HEK293 (cell line): Measurements from ENCODE around the gene MYLK4.

Source experiments
- EGR2 ChIP-seq: fragments of 450-650 bp; formaldehyde crosslinking; IDR thresholded peaks from 2 replicates; pipeline ENCODE4 v1.5.1; 2016; ENCODE audit warnings: low read depth, missing biosample characterization, missing genetic modification characterization
- GLI2 ChIP-seq: fragments of 450-650 bp; formaldehyde crosslinking; IDR thresholded peaks from 2 replicates; pipeline ENCODE4; 2017; ENCODE audit warnings: missing biosample characterization, missing genetic modification characterization, low read depth, borderline replicate concordance
- KLF1 ChIP-seq: fragments of 450-650 bp; formaldehyde crosslinking; IDR thresholded peaks from 2 replicates; pipeline ENCODE4 v1.5.1; 2016; ENCODE audit warnings: missing biosample characterization, missing genetic modification characterization
- KLF9 ChIP-seq: fragments of 450-650 bp; formaldehyde crosslinking; IDR thresholded peaks from 2 replicates; pipeline ENCODE4 v1.5.1; 2016; ENCODE audit warnings: missing biosample characterization, missing genetic modification characterization, low read depth
- SCRT2 ChIP-seq: fragments of 450-650 bp; formaldehyde crosslinking; IDR thresholded peaks from 2 replicates; pipeline ENCODE4 v1.5.1; 2016; ENCODE audit warnings: missing biosample characterization, missing genetic modification characterization
- SETDB1 ChIP-seq: IDR thresholded peaks from one replicate; pipeline ENCODE4 v1.6.1; 2017; ENCODE audit warnings: mild to moderate bottlenecking, low read length, moderate library complexity, mixed read lengths; ENCODE audit not compliant: insufficient read length
- TCF7L2 ChIP-seq: IDR thresholded peaks from 2 replicates; pipeline ENCODE4 v1.6.1; 2011; ENCODE audit warnings: low read depth, mild to moderate bottlenecking, inconsistent platforms, low read length, moderate library complexity, borderline replicate concordance
- ZBTB17 ChIP-seq: fragments of 450-650 bp; formaldehyde crosslinking; IDR thresholded peaks from 2 replicates; pipeline ENCODE4 v1.5.1; 2016; ENCODE audit warnings: missing biosample characterization, missing genetic modification characterization
- ZNF175 ChIP-seq: fragments of 450-650 bp; formaldehyde crosslinking; IDR thresholded peaks from 2 replicates; pipeline ENCODE4 v1.5.1; 2016; ENCODE audit warnings: missing biosample characterization, missing genetic modification characterization
- ZNF266 ChIP-seq: fragments of 450-650 bp; formaldehyde crosslinking; IDR thresholded peaks from 2 replicates; pipeline ENCODE4 v1.5.1; 2016; ENCODE audit warnings: missing biosample characterization, missing genetic modification characterization, low read depth
- ZNF274 ChIP-seq, 2 experiments: fragments of 200-500 bp in 1 of 2; fragments of 450-650 bp in 1 of 2; sonication (Bioruptor generic) in 1 of 2; formaldehyde crosslinking in 1 of 2; IDR thresholded peaks; 2 replicates each; pipeline versions ENCODE4 v1.5.1 to v1.6.1; 2014 to 2016; ENCODE audit warnings: borderline replicate concordance in 1 of 2, inconsistent platforms in 1 of 2, low read length in 1 of 2, missing biosample characterization in 1 of 2, missing genetic modification characterization in 1 of 2
- ZNF341 ChIP-seq: fragments of 450-650 bp; formaldehyde crosslinking; IDR thresholded peaks from 2 replicates; pipeline ENCODE4; 2016; ENCODE audit warnings: low read depth, missing biosample characterization, missing genetic modification characterization
- ZNF366 ChIP-seq: fragments of 450-650 bp; formaldehyde crosslinking; conservative IDR thresholded peaks from 2 replicates; pipeline ENCODE4 v1.5.1; 2016; ENCODE audit warnings: missing biosample characterization, missing genetic modification characterization
- ZNF398 ChIP-seq: fragments of 450-650 bp; formaldehyde crosslinking; IDR thresholded peaks from 2 replicates; pipeline ENCODE4 v1.5.1; 2017; ENCODE audit warnings: missing biosample characterization, missing genetic modification characterization
- ZNF433 ChIP-seq: fragments of 450-650 bp; formaldehyde crosslinking; IDR thresholded peaks from 2 replicates; pipeline ENCODE4 v1.5.1; 2016; ENCODE audit warnings: missing biosample characterization, missing genetic modification characterization, low read depth
- ZNF48 ChIP-seq: fragments of 450-650 bp; formaldehyde crosslinking; IDR thresholded peaks from 2 replicates; pipeline ENCODE4 v1.5.1; 2016; ENCODE audit warnings: missing biosample characterization, missing genetic modification characterization
- ZNF501 ChIP-seq: fragments of 450-650 bp; formaldehyde crosslinking; IDR thresholded peaks from 2 replicates; pipeline ENCODE4 v1.5.1; 2016; ENCODE audit warnings: missing biosample characterization, missing genetic modification characterization
- ZNF548 ChIP-seq: fragments of 450-650 bp; formaldehyde crosslinking; IDR thresholded peaks from 2 replicates; pipeline ENCODE4 v1.5.1; 2016; ENCODE audit warnings: missing biosample characterization, missing genetic modification characterization
- ZNF560 ChIP-seq: fragments of 450-650 bp; formaldehyde crosslinking; IDR thresholded peaks from 2 replicates; pipeline ENCODE4 v1.5.1; 2017; ENCODE audit warnings: missing biosample characterization, missing genetic modification characterization, borderline replicate concordance
- ZNF600 ChIP-seq: fragments of 450-650 bp; formaldehyde crosslinking; IDR thresholded peaks from 2 replicates; pipeline ENCODE4 v1.5.1; 2016; ENCODE audit warnings: missing biosample characterization, missing genetic modification characterization
- ZNF660 ChIP-seq: fragments of 450-650 bp; IDR thresholded peaks from 2 replicates; pipeline ENCODE4 v1.5.1; 2018; ENCODE audit warnings: missing biosample characterization, mild to moderate bottlenecking, missing genetic modification characterization
- ZNF664 ChIP-seq: fragments of 450-650 bp; formaldehyde crosslinking; IDR thresholded peaks from 2 replicates; pipeline ENCODE4 v1.5.1; 2016; ENCODE audit warnings: missing biosample characterization, missing genetic modification characterization
- ZNF76 ChIP-seq: fragments of 450-650 bp; formaldehyde crosslinking; IDR thresholded peaks from 2 replicates; pipeline ENCODE4; 2016; ENCODE audit warnings: low read depth, missing biosample characterization, missing genetic modification characterization, borderline replicate concordance
- ZNF768 ChIP-seq: fragments of 450-650 bp; formaldehyde crosslinking; IDR thresholded peaks from 2 replicates; pipeline ENCODE4 v1.5.1; 2018; ENCODE audit warnings: missing biosample characterization, mild to moderate bottlenecking, missing genetic modification characterization
- ZNF777 ChIP-seq: fragments of 450-650 bp; formaldehyde crosslinking; IDR thresholded peaks from 2 replicates; pipeline ENCODE4 v1.5.1; 2017; ENCODE audit warnings: missing biosample characterization, missing genetic modification characterization, borderline replicate concordance
- ZNF785 ChIP-seq: fragments of 450-650 bp; formaldehyde crosslinking; IDR thresholded peaks from 2 replicates; pipeline ENCODE4 v1.5.1; 2016; ENCODE audit warnings: missing biosample characterization, missing genetic modification characterization
- ZNF791 ChIP-seq: fragments of 450-650 bp; formaldehyde crosslinking; IDR thresholded peaks from 2 replicates; pipeline ENCODE4 v1.5.1; 2016; ENCODE audit warnings: missing biosample characterization, missing genetic modification characterization
- ZNF837 ChIP-seq: fragments of 450-650 bp; formaldehyde crosslinking; IDR thresholded peaks from 2 replicates; pipeline ENCODE4 v1.5.1; 2016; ENCODE audit warnings: missing biosample characterization, missing genetic modification characterization
- ZSCAN16 ChIP-seq: fragments of 450-650 bp; formaldehyde crosslinking; IDR thresholded peaks from 2 replicates; pipeline ENCODE4 v1.5.1; 2016; ENCODE audit warnings: missing biosample characterization, missing genetic modification characterization
- TF ChIP-seq, protein P1 (sequence below): fragments of 450-650 bp; formaldehyde crosslinking; IDR thresholded peaks from 2 replicates; pipeline ENCODE4 v1.5.1; 2017; ENCODE audit warnings: missing biosample characterization, missing genetic modification characterization
- TF ChIP-seq, protein P2 (sequence below): fragments of 450-650 bp; formaldehyde crosslinking; IDR thresholded peaks from 2 replicates; pipeline ENCODE4 v1.5.1; 2016; ENCODE audit warnings: missing biosample characterization, missing genetic modification characterization, borderline replicate concordance
- TF ChIP-seq, protein P3 (sequence below): fragments of 450-650 bp; formaldehyde crosslinking; IDR thresholded peaks from 2 replicates; pipeline ENCODE4 v1.5.1; 2016; ENCODE audit warnings: missing biosample characterization, missing genetic modification characterization

The MYLK4 gene

DNA sequence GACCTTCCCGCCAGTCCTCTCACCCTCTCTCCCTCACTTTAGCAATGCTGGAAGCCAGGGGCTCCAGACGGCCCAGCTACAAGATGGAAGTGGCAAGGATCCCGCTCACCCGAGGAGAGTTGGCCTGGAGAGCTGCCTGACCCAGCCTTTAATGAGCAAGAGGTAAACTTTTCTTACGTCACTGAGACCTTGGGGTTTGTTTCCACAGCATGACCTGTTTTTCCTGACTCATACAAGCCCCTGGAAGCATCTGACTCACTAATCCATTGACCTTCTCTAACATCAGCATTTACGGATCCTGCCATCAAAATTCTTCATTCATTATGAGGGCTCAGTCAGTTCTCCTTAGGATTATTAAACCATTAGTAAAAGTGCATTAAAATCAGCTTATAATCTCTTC lies 120.4 kb downstream of the MYLK4 start (continued):
- TF ChIP-seq, protein P1, sequence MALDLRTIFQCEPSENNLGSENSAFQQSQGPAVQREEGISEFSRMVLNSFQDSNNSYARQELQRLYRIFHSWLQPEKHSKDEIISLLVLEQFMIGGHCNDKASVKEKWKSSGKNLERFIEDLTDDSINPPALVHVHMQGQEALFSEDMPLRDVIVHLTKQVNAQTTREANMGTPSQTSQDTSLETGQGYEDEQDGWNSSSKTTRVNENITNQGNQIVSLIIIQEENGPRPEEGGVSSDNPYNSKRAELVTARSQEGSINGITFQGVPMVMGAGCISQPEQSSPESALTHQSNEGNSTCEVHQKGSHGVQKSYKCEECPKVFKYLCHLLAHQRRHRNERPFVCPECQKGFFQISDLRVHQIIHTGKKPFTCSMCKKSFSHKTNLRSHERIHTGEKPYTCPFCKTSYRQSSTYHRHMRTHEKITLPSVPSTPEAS (tag by site-specific recombination): no peak
- TF ChIP-seq ZBTB17 (tag by site-specific recombination): peak; percentile 62; the same call in 1 of the 2 replicates
- peak; percentile 40; the same call in 1 of the 2 replicates for TF ChIP-seq ZNF600 (tag by site-specific recombination)
- peak; percentile 66; the same call in 1 of the 2 replicates for TF ChIP-seq ZNF660 (tag by site-specific recombination)
- no peak for TF ChIP-seq ZNF274 (IDR thresholded peaks at IDR 0.05; ENCODE audit: low read length)
- no peak for TF ChIP-seq ZNF274 (tag by site-specific recombination; IDR thresholded peaks at IDR 0.05; ENCODE audit: borderline replicate concordance)
- no peak for TF ChIP-seq ZNF768 (tag by site-specific recombination)
- TF ChIP-seq ZNF560 (tag by site-specific recombination): no peak
- TF ChIP-seq EGR2 (tag by site-specific recombination): no peak
- no peak for TF ChIP-seq ZNF791 (tag by site-specific recombination)
- TF ChIP-seq, protein P2, sequence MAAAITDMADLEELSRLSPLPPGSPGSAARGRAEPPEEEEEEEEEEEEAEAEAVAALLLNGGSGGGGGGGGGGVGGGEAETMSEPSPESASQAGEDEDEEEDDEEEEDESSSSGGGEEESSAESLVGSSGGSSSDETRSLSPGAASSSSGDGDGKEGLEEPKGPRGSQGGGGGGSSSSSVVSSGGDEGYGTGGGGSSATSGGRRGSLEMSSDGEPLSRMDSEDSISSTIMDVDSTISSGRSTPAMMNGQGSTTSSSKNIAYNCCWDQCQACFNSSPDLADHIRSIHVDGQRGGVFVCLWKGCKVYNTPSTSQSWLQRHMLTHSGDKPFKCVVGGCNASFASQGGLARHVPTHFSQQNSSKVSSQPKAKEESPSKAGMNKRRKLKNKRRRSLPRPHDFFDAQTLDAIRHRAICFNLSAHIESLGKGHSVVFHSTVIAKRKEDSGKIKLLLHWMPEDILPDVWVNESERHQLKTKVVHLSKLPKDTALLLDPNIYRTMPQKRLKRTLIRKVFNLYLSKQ (tag by site-specific recombination): no peak
- no peak for TF ChIP-seq KLF9 (tag by site-specific recombination)
- no peak for TF ChIP-seq SETDB1
- no peak for TF ChIP-seq ZNF48 (tag by site-specific recombination)
- TF ChIP-seq ZNF501: no peak
- no peak for TF ChIP-seq KLF1 (tag by site-specific recombination)
- no peak for TF ChIP-seq ZNF548 (tag by site-specific recombination)
- TF ChIP-seq ZNF777 (tag by site-specific recombination): no peak
- TF ChIP-seq ZNF837 (tag by site-specific recombination): no peak
- peak; percentile 17; the same call in 1 of the 2 replicates for TF ChIP-seq GLI2 (tag by site-specific recombination)
- TF ChIP-seq ZNF266 (tag by site-specific recombination): no peak
- TF ChIP-seq ZNF175 (tag by site-specific recombination): no peak
- no peak for TF ChIP-seq ZNF341 (tag by site-specific recombination)
- no peak for TF ChIP-seq TCF7L2
- TF ChIP-seq ZNF76: no peak
- 0 out of 2 replicates have a peak, but pooled peaks have one; percentile 11 for TF ChIP-seq ZNF398 (tag by site-specific recombination)
- no peak for TF ChIP-seq ZNF664 (tag by site-specific recombination)
- TF ChIP-seq ZSCAN16: no peak
- TF ChIP-seq SCRT2 (tag by site-specific recombination): peak; percentile 81
- TF ChIP-seq ZNF433 (tag by site-specific recombination): no peak
- no peak for TF ChIP-seq ZNF785 (tag by site-specific recombination)
- peak; percentile 72 for TF ChIP-seq ZNF366
- TF ChIP-seq, protein P3, sequence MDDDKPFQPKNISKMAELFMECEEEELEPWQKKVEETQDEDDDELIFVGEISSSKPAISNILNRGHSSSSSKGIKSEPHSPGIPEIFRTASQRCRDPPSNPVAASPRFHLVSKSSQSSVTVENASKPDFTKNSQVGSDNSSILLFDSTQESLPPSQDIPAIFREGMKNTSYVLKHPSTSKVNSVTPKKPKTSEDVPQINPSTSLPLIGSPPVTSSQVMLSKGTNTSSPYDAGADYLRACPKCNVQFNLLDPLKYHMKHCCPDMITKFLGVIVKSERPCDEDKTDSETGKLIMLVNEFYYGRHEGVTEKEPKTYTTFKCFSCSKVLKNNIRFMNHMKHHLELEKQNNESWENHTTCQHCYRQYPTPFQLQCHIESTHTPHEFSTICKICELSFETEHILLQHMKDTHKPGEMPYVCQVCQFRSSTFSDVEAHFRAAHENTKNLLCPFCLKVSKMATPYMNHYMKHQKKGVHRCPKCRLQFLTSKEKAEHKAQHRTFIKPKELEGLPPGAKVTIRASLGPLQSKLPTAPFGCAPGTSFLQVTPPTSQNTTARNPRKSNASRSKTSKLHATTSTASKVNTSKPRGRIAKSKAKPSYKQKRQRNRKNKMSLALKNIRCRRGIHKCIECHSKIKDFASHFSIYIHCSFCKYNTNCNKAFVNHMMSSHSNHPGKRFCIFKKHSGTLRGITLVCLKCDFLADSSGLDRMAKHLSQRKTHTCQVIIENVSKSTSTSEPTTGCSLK (tag by site-specific recombination): no peak
